Measurements from ENCODE around the gene NRF1.

NRF1 gene

GRCh38 chr7:129750091-129750490 is 138.6 kb downstream of the NRF1 start:
- Histone ChIP-seq H3K36me3 (ENCODE audit: insufficient read depth, low read length) (peaks cover 24% of the 10 kb centered on the region), H3K9me3 (ENCODE audit: low read length) (no peaks in the 10 kb centered on the region), H3K9ac (ENCODE audit: low read length) (no peak overlapping the region), H3K27ac (ENCODE audit: low read depth, low read length) (no peak overlapping the region), H3K27me3 (ENCODE audit: control insufficient read depth in 1 of 2, insufficient read depth in 2 of 2, low read length in 2 of 2) (no peaks in the 10 kb centered on the region), H3K4me1 (ENCODE audit: insufficient read depth, low read length) (no peaks in the 10 kb centered on the region), H3K4me3 (ENCODE audit: low read depth in 1 of 2, low read length in 2 of 2) (no peak overlapping the region)

- no peak overlapping the region for H3K9ac ChIP-seq (ENCODE audit: low read length)
- no peaks in the 10 kb centered on the region for H3K4me1 ChIP-seq (ENCODE audit: insufficient read depth, low read length)
- peaks cover 25% of the 10 kb centered on the region for H3K36me3 ChIP-seq (ENCODE audit: insufficient read depth, low read length)
- no peak overlapping the region for H3K4me3 ChIP-seq (ENCODE audit: low read depth in 1 of 2, low read length in 2 of 2)
- H3K27ac ChIP-seq (ENCODE audit: low read depth, low read length), result no peak overlapping the region
- no peaks in the 10 kb centered on the region for H3K27me3 ChIP-seq (ENCODE audit: control insufficient read depth in 1 of 2, insufficient read depth in 2 of 2, low read length in 2 of 2)
- H3K9me3 ChIP-seq (ENCODE audit: low read length), result no peaks in the 10 kb centered on the region
Observed at GRCh38 chr7:129750501-129750900, 139.0 kb downstream of the NRF1 start.

- Histone ChIP-seq H3K9me3 (ENCODE audit: low read length) (no peaks in the 10 kb centered on the region), H3K9ac (ENCODE audit: low read length) (no peak overlapping the region), H3K36me3 (ENCODE audit: insufficient read depth, low read length) (peaks cover 30% of the 10 kb centered on the region), H3K4me3 (ENCODE audit: low read depth in 1 of 2, low read length in 2 of 2) (no peak overlapping the region), H3K4me1 (ENCODE audit: insufficient read depth, low read length) (no peaks in the 10 kb centered on the region), H3K27me3 (ENCODE audit: control insufficient read depth in 1 of 2, insufficient read depth in 2 of 2, low read length in 2 of 2) (no peaks in the 10 kb centered on the region), H3K27ac (ENCODE audit: low read depth, low read length) (no peak overlapping the region)
Observed at GRCh38 chr7:129751916-129752315, 140.4 kb downstream of the NRF1 start.

- no peaks in the 10 kb centered on the region for H3K4me1 ChIP-seq (ENCODE audit: insufficient read depth, low read length)
- H3K36me3 ChIP-seq (ENCODE audit: insufficient read depth, low read length), result peaks cover 25% of the 10 kb centered on the region
- H3K4me3 ChIP-seq (ENCODE audit: low read depth in 1 of 2, low read length in 2 of 2), result no peak overlapping the region
- no peaks in the 10 kb centered on the region for H3K27me3 ChIP-seq (ENCODE audit: control insufficient read depth in 1 of 2, insufficient read depth in 2 of 2, low read length in 2 of 2)
- no peaks in the 10 kb centered on the region for H3K9me3 ChIP-seq (ENCODE audit: low read length)
- H3K9ac ChIP-seq (ENCODE audit: low read length), result no peak overlapping the region
- H3K27ac ChIP-seq (ENCODE audit: low read depth, low read length), result no peak overlapping the region
Observed at GRCh38 chr7:129752760-129753159, 141.2 kb downstream of the NRF1 start.

GRCh38 chr7:129754406-129754805 is 142.9 kb downstream of the NRF1 start:
- H3K4me3 ChIP-seq (ENCODE audit: low read depth in 1 of 2, low read length in 2 of 2), result no peak overlapping the region
- H3K27ac ChIP-seq (ENCODE audit: low read depth, low read length), result no peak overlapping the region

GRCh38 chr7:129757991-129758390 is 146.5 kb downstream of the NRF1 start:
- Histone ChIP-seq H3K4me1 (ENCODE audit: insufficient read depth, low read length) (no peaks in the 10 kb centered on the region), H3K9ac (ENCODE audit: low read length) (no peak overlapping the region), H3K36me3 (ENCODE audit: insufficient read depth, low read length) (peaks cover 14% of the 10 kb centered on the region), H3K9me3 (ENCODE audit: low read length) (no peaks in the 10 kb centered on the region), H3K27me3 (ENCODE audit: control insufficient read depth in 1 of 2, insufficient read depth in 2 of 2, low read length in 2 of 2) (no peaks in the 10 kb centered on the region), H3K27ac (ENCODE audit: low read depth, low read length) (no peak overlapping the region), H3K4me3 (ENCODE audit: low read depth in 1 of 2, low read length in 2 of 2) (no peak overlapping the region)

More at GRCh38 chr7:129754406-129754805, 142.9 kb downstream of the NRF1 start:
- Histone ChIP-seq H3K9ac (ENCODE audit: low read length) (no peak overlapping the region), H3K9me3 (ENCODE audit: low read length) (no peaks in the 10 kb centered on the region), H3K36me3 (ENCODE audit: insufficient read depth, low read length) (peaks cover 25% of the 10 kb centered on the region), H3K4me1 (ENCODE audit: insufficient read depth, low read length) (no peaks in the 10 kb centered on the region), H3K27me3 (ENCODE audit: control insufficient read depth in 1 of 2, insufficient read depth in 2 of 2, low read length in 2 of 2) (no peaks in the 10 kb centered on the region)

GRCh38 chr7:129762387-129762969 is 151.0 kb downstream of the NRF1 start:
- H3K4me1 ChIP-seq (ENCODE audit: insufficient read depth, low read length), result no peaks in the 10 kb centered on the region
- H3K9me3 ChIP-seq (ENCODE audit: low read length), result no peaks in the 10 kb centered on the region
- H3K9ac ChIP-seq (ENCODE audit: low read length), result no peak overlapping the region
- H3K27ac ChIP-seq (ENCODE audit: low read depth, low read length), result no peak overlapping the region
- H3K27me3 ChIP-seq (ENCODE audit: control insufficient read depth in 1 of 2, insufficient read depth in 2 of 2, low read length in 2 of 2), result no peaks in the 10 kb centered on the region
- no peak overlapping the region for H3K4me3 ChIP-seq (ENCODE audit: low read depth in 1 of 2, low read length in 2 of 2)
- H3K36me3 ChIP-seq (ENCODE audit: insufficient read depth, low read length), result no peaks in the 10 kb centered on the region

- Histone ChIP-seq H3K9ac (ENCODE audit: low read length) (no peak overlapping the region), H3K4me3 (ENCODE audit: low read depth in 1 of 2, low read length in 2 of 2) (no peak overlapping the region), H3K4me1 (ENCODE audit: insufficient read depth, low read length) (no peaks in the 10 kb centered on the region), H3K9me3 (ENCODE audit: low read length) (no peaks in the 10 kb centered on the region), H3K36me3 (ENCODE audit: insufficient read depth, low read length) (no peaks in the 10 kb centered on the region), H3K27me3 (ENCODE audit: control insufficient read depth in 1 of 2, insufficient read depth in 2 of 2, low read length in 2 of 2) (no peaks in the 10 kb centered on the region), H3K27ac (ENCODE audit: low read depth, low read length) (no peak overlapping the region)
Observed at GRCh38 chr7:129764247-129765084, 152.9 kb downstream of the NRF1 start.

- H3K4me3 ChIP-seq (ENCODE audit: low read depth in 1 of 2, low read length in 2 of 2), result no peak overlapping the region
- H3K4me1 ChIP-seq (ENCODE audit: insufficient read depth, low read length), result no peaks in the 10 kb centered on the region
- H3K9me3 ChIP-seq (ENCODE audit: low read length), result no peaks in the 10 kb centered on the region
- no peaks in the 10 kb centered on the region for H3K36me3 ChIP-seq (ENCODE audit: insufficient read depth, low read length)
- no peaks in the 10 kb centered on the region for H3K27me3 ChIP-seq (ENCODE audit: control insufficient read depth in 1 of 2, insufficient read depth in 2 of 2, low read length in 2 of 2)
- H3K27ac ChIP-seq (ENCODE audit: low read depth, low read length), result no peak overlapping the region
- H3K9ac ChIP-seq (ENCODE audit: low read length), result no peak overlapping the region
Observed at GRCh38 chr7:129765352-129765751, 153.8 kb downstream of the NRF1 start.

GRCh38 chr7:129767120-129768015 is 155.8 kb downstream of the NRF1 start:
- no peaks in the 10 kb centered on the region for H3K4me1 ChIP-seq (ENCODE audit: insufficient read depth, low read length)

GRCh38 chr7:129768614-129769399 is 157.3 kb downstream of the NRF1 start:
- no peak overlapping the region for H3K27ac ChIP-seq (ENCODE audit: low read depth, low read length)
- H3K36me3 ChIP-seq (ENCODE audit: insufficient read depth, low read length), result no peaks in the 10 kb centered on the region
- H3K4me3 ChIP-seq (ENCODE audit: low read depth in 1 of 2, low read length in 2 of 2), result no peak overlapping the region
- no peak overlapping the region for H3K9ac ChIP-seq (ENCODE audit: low read length)
- H3K9me3 ChIP-seq (ENCODE audit: low read length), result no peaks in the 10 kb centered on the region
- H3K4me1 ChIP-seq (ENCODE audit: insufficient read depth, low read length), result no peaks in the 10 kb centered on the region
- H3K27me3 ChIP-seq (ENCODE audit: control insufficient read depth in 1 of 2, insufficient read depth in 2 of 2, low read length in 2 of 2), result no peaks in the 10 kb centered on the region

More at GRCh38 chr7:129767120-129768015, 155.8 kb downstream of the NRF1 start:
- no peaks in the 10 kb centered on the region for H3K9me3 ChIP-seq (ENCODE audit: low read length)
- H3K4me3 ChIP-seq (ENCODE audit: low read depth in 1 of 2, low read length in 2 of 2), result no peak overlapping the region
- H3K27me3 ChIP-seq (ENCODE audit: control insufficient read depth in 1 of 2, insufficient read depth in 2 of 2, low read length in 2 of 2), result no peaks in the 10 kb centered on the region
- no peak overlapping the region for H3K9ac ChIP-seq (ENCODE audit: low read length)
- H3K36me3 ChIP-seq (ENCODE audit: insufficient read depth, low read length), result no peaks in the 10 kb centered on the region
- no peak overlapping the region for H3K27ac ChIP-seq (ENCODE audit: low read depth, low read length)

All from muscle layer of colon (tissue), 2 donors.